HG03575 (cell line): ENCODE results near the gene AGFG1.

Source experiments
- ATAC-seq: cut with Tn5 transposase; IDR thresholded peaks from one replicate; pipeline ENCODE4 v1.9.1; 2021; ENCODE audit not compliant: unreplicated experiment, insufficient number of reproducible peaks, low FRiP score; ENCODE audit errors: extremely low read depth

AGFG1 gene

GRCh38 chr2:227486688-227487087 is 14.7 kb downstream of the AGFG1 start:
- ATAC-seq, result no peak

- ATAC-seq, result no peak
These were observed 16.1 kb downstream of the AGFG1 start for GRCh38 chr2:227488045-227488444.

- ATAC-seq, result no peak
These were observed 19.4 kb downstream of the AGFG1 start for GRCh38 chr2:227491386-227491785.

- ATAC-seq, result no peak
These were observed 21.6 kb downstream of the AGFG1 start for GRCh38 chr2:227493524-227493923.

- no peak for ATAC-seq
These were observed 25.2 kb downstream of the AGFG1 start for GRCh38 chr2:227497158-227497557.

- ATAC-seq, result no peak
These were observed 27.8 kb downstream of the AGFG1 start for GRCh38 chr2:227499627-227500300.

- no peak for ATAC-seq
These were observed 28.3 kb downstream of the AGFG1 start for GRCh38 chr2:227500301-227500630.

- ATAC-seq, result no peak
These were observed 31.8 kb downstream of the AGFG1 start for GRCh38 chr2:227503433-227504406.

- ATAC-seq, result no peak
These were observed 32.7 kb downstream of the AGFG1 start for GRCh38 chr2:227504700-227505099.

GRCh38 chr2:227506456-227506855 is 34.5 kb downstream of the AGFG1 start:
- no peak for ATAC-seq

GRCh38 chr2:227507963-227508362 is 36.0 kb downstream of the AGFG1 start:
- ATAC-seq, result no peak

GRCh38 chr2:227509076-227509475 is 37.1 kb downstream of the AGFG1 start:
- ATAC-seq, result no peak

- ATAC-seq, result no peak
These were observed 38.1 kb downstream of the AGFG1 start for GRCh38 chr2:227509824-227510619.

GRCh38 chr2:227510620-227510958 is 38.6 kb downstream of the AGFG1 start:
- ATAC-seq, result no peak

GRCh38 chr2:227511239-227511930 is 39.4 kb downstream of the AGFG1 start:
- ATAC-seq, result no peak

- no peak for ATAC-seq
These were observed 40.0 kb downstream of the AGFG1 start for GRCh38 chr2:227511955-227512354.

- no peak for ATAC-seq
These were observed 41.2 kb downstream of the AGFG1 start for GRCh38 chr2:227513113-227513512.

GRCh38 chr2:227515742-227516141 is 43.8 kb downstream of the AGFG1 start:
- no peak for ATAC-seq

GRCh38 chr2:227517724-227518123 is 45.8 kb downstream of the AGFG1 start:
- no peak for ATAC-seq
